ENCODE data around the gene KCND3. TPM values are rescaled to one million over a fixed set of nuclear protein-coding genes. Genes with fewer than 3 reads are reported as not detected.

KCND3 gene
- total RNA-seq, 1 donor from 2014 or later: 0.15 TPM

- H3K9me3 Mint-ChIP-seq (ENCODE audit: unreplicated experiment): no peaks in the 10 kb centered on the region
- no peak overlapping the region for H3K4me3 Mint-ChIP-seq (ENCODE audit: unreplicated experiment)
- DNase-seq (ENCODE audit: low spot score): no peak
- H3K36me3 Mint-ChIP-seq (ENCODE audit: low read depth, unreplicated experiment): peaks cover 14% of the 10 kb centered on the region
- TF ChIP-seq CTCF (IDR thresholded peaks at IDR 0.05; ENCODE audit: unreplicated experiment): no peak
- H3K4me1 Mint-ChIP-seq (ENCODE audit: unreplicated experiment): peaks cover 30% of the 10 kb centered on the region
- H3K27ac Mint-ChIP-seq (ENCODE audit: unreplicated experiment): no peak overlapping the region
- peaks cover 15% of the 10 kb centered on the region for H3K27me3 Mint-ChIP-seq (ENCODE audit: unreplicated experiment)
These were observed 262.4 kb downstream of the KCND3 start for GRCh38 chr1:111727056-111727455.

DNA sequence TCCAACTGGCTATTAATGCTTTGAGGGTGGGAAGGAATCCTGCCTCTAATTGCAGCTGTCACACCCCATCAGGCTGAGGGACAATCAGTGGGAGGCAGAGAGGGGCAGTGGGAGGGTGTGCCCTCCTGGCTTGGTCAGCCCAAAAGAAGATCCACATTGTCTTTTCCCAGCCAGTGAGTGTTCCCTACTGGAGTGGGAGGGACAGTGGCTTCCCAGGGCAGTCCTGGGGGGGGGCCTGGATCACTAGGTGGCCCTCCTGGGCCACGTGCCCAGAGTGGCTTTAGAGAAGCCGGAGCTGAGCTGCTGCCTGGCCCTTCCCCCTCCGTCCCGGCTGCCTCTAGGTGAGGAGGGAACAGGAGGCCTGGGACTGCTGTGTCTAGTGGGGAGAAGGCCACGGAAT lies 264.3 kb downstream of the KCND3 start:
- no peaks in the 10 kb centered on the region for H3K9me3 Mint-ChIP-seq (ENCODE audit: unreplicated experiment)
- H3K36me3 Mint-ChIP-seq (ENCODE audit: low read depth, unreplicated experiment): peaks cover 24% of the 10 kb centered on the region
- no peak for DNase-seq (ENCODE audit: low spot score)
- peaks cover 16% of the 10 kb centered on the region for H3K27me3 Mint-ChIP-seq (ENCODE audit: unreplicated experiment)
- H3K27ac Mint-ChIP-seq (ENCODE audit: unreplicated experiment): peak overlapping the region; percentile 36
- peaks cover 42% of the 10 kb centered on the region for H3K4me1 Mint-ChIP-seq (ENCODE audit: unreplicated experiment)
- H3K4me3 Mint-ChIP-seq (ENCODE audit: unreplicated experiment): no peak overlapping the region
- no peak for TF ChIP-seq CTCF (IDR thresholded peaks at IDR 0.05; ENCODE audit: unreplicated experiment)

DNA sequence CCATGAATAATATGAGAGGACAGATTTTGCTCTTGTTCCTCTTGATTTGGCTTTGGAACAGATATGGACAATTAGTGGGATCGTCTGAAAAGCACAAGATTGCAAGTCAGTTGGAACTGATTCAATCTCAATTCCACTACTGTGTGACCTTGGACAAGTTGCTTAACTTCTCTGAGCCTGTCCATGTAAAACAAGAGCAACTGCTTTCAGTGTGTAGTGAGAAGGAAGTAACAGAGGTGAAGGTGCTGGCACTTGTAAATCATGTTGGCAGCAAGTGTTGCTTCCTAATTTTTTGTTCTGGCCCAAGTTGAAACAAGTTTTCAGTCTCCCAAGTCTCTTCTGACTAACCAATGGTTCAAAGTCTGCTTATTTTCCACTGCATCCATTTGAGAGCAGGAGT lies 265.6 kb downstream of the KCND3 start:
- peaks cover 20% of the 10 kb centered on the region for H3K27me3 Mint-ChIP-seq (ENCODE audit: unreplicated experiment)
- H3K9me3 Mint-ChIP-seq (ENCODE audit: unreplicated experiment): no peaks in the 10 kb centered on the region
- no peak for TF ChIP-seq CTCF (IDR thresholded peaks at IDR 0.05; ENCODE audit: unreplicated experiment)
- peaks cover 35% of the 10 kb centered on the region for H3K4me1 Mint-ChIP-seq (ENCODE audit: unreplicated experiment)
- no peak for DNase-seq (ENCODE audit: low spot score)
- peaks cover 25% of the 10 kb centered on the region for H3K36me3 Mint-ChIP-seq (ENCODE audit: low read depth, unreplicated experiment)
- no peak overlapping the region for H3K27ac Mint-ChIP-seq (ENCODE audit: unreplicated experiment)
- no peak overlapping the region for H3K4me3 Mint-ChIP-seq (ENCODE audit: unreplicated experiment)

DNA sequence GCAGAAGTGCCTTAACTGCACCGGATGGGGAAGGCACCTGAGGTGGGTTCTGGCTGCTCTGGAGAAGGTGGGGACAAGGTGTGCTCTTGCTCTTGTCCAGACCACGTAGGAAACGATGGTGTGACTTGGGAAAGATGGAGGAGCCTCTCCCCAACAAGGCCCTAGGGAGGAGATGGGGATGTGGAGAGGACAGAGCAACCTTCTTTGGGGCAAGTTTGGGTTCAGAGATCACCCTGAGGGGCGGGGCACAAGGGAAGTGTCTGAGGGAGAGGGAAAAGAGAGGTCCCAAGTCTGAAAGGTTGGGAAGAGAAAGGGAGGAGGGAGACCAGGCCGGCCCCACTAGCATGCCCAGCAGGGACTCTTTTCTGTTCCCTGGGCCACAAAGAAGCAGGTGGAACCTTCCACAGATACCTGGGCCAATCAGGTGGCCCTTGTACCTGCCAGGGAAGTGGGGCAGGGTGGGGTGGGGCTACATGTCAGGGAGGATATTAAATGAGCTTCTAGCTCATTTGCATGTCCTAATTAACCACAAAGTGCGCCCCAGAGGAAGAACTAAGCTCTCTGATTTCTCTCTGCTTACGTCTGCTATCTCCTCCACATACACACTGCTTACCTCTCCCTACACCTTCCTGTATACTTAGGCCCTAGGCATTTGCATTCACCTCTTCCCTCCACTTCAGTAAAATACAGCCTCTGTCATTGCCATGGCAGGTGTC lies 266.2 kb downstream of the KCND3 start:
- Mint-ChIP-seq H3K36me3 (ENCODE audit: low read depth, unreplicated experiment) (peaks cover 24% of the 10 kb centered on the region), H3K4me1 (ENCODE audit: unreplicated experiment) (peaks cover 34% of the 10 kb centered on the region), H3K27me3 (ENCODE audit: unreplicated experiment) (peaks cover 20% of the 10 kb centered on the region), H3K27ac (ENCODE audit: unreplicated experiment) (no peak overlapping the region), H3K4me3 (ENCODE audit: unreplicated experiment) (no peak overlapping the region), H3K9me3 (ENCODE audit: unreplicated experiment) (no peaks in the 10 kb centered on the region)
- TF ChIP-seq CTCF (IDR thresholded peaks at IDR 0.05; ENCODE audit: unreplicated experiment): no peak
- no peak for DNase-seq (ENCODE audit: low spot score)

GRCh38 chr1:111720977-111721786 lies 268.3 kb downstream of the KCND3 start:
- H3K9me3 Mint-ChIP-seq (ENCODE audit: unreplicated experiment): no peaks in the 10 kb centered on the region
- no peak for DNase-seq (ENCODE audit: low spot score)
- H3K36me3 Mint-ChIP-seq (ENCODE audit: low read depth, unreplicated experiment): peaks cover 22% of the 10 kb centered on the region
- peak overlapping the region; percentile 70 for H3K27ac Mint-ChIP-seq (ENCODE audit: unreplicated experiment)
- peak overlapping the region; percentile 43 for H3K4me3 Mint-ChIP-seq (ENCODE audit: unreplicated experiment)
- peaks cover 19% of the 10 kb centered on the region for H3K27me3 Mint-ChIP-seq (ENCODE audit: unreplicated experiment)
- peaks cover 30% of the 10 kb centered on the region for H3K4me1 Mint-ChIP-seq (ENCODE audit: unreplicated experiment)
- no peak for TF ChIP-seq CTCF (IDR thresholded peaks at IDR 0.05; ENCODE audit: unreplicated experiment)
